HG03135 (cell line): ENCODE measurements around the gene GIMAP2.
A peak's percentile ranks its signal among the peaks of the same experiment; 100 is the strongest.
"Not testable (repeated sequence)": the region's sequence is repeated elsewhere in the genome, so short reads cannot be mapped to it uniquely, and the experiment has no call there.

Source experiments
- ATAC-seq: cut with Tn5 transposase; IDR thresholded peaks from one replicate; pipeline ENCODE4 v1.9.1; 2021; ENCODE audit warnings: mild to moderate bottlenecking, moderate library complexity; ENCODE audit not compliant: unreplicated experiment

Gene GIMAP2

DNA sequence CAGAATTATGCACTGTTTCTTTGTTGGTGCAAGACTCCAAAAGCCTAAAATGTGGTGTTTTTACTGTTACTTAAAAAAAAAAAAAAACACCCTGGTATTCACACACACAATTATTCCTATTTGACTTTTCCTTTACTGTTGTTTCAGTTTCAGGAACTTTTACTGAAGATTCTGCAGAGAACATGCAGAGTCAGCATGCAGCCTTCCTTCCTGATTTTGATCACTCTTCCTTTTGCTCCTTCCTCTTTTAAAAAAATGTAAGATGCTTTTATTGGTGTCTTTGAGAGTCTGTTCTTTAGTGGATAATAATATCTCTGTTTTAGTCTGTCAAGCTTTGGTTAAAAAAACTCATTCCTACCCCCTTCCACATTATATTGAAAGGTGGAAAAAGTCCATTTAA, 9.2 kb upstream of the GIMAP2 start:
- ATAC-seq: not testable (repeated sequence)

DNA sequence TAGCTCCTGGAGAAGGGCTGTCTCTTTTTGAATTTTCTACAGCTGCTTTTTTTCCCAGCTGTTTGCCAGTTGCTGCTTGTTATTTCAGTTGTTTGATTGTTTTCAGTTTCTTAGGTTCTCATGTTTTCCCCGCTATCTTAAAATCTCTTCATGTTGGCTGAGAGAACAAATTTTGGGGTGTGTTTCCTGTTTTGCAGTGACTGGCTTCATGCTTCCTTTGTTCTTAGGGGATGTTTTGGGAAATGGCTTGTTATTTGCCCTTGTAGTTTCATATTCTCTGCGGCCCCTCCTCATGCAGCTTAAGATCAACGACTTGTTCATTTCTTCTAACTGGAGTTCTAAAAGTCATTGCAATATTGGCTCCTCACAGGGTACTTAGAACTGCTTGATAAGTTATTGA, 8.7 kb upstream of the GIMAP2 start:
- ATAC-seq: not testable (repeated sequence)

DNA sequence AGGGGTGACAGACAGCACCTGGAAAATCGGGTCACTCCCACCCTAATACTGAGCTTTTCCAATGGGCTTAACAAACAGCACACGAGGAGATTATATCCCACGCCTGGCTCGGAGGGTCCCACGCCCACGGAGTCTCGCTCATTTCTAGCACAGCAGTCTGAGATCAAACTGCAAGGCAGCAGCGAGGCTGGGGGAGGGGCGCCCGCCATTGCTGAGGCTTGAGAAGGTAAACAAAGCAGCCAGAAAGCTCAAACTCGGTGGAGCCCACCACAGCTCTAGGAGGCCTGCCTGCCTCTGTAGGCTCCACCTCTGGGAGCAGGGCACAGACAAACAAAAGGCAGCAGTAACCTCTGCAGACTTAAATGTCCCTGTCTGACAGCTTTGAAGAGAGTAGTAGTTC, 6.9 kb upstream of the GIMAP2 start:
- ATAC-seq: not testable (repeated sequence)

DNA sequence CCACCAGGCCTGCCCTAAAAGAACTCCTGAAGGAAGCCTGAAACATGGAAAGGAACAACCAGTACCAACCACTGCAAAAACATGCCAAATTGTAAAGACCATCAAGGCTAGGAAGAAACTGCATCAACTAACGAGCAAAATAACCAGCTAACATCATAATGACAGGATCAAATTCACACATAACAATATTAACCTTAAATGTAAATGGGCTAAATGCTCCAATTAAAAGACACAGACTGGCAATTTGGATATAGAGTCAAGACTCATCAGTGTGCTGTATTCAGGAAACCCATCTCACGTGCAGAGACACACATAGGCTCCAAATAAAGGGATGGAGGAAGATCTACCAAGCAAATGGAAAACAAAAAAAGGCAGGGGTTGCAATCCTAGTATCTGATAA, 5.1 kb upstream of the GIMAP2 start:
- ATAC-seq: not testable (repeated sequence)

DNA sequence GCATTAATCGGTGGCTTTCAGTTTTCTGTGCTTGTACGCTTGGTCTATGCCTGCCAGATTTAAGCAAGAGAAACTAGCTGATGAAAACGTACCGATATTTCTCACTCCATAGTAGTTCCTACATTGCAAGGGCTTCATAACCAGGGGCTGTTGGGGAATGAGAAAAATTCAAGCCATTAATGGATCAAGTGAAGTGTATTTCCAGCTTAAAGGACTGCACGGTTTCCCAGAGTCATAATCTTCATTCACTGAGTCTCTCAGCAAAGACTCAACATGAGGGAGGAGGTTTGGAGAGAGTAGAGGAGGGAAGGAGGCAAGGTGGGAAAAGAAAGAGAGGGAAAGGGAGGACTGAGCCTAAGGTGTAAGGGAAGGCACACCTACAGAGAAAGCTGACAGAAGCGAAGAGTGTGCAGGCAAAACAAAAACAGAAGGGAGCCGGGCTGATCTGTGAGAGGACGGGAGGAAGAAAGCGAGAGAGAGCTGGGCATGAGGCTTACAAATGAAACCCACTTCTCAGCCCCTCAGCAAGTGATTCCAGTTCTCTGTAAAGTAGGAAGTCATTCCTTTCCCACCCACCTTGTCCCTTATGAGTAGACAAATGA, 625 bp downstream of the GIMAP2 start:
- peak; percentile 31 for ATAC-seq

DNA sequence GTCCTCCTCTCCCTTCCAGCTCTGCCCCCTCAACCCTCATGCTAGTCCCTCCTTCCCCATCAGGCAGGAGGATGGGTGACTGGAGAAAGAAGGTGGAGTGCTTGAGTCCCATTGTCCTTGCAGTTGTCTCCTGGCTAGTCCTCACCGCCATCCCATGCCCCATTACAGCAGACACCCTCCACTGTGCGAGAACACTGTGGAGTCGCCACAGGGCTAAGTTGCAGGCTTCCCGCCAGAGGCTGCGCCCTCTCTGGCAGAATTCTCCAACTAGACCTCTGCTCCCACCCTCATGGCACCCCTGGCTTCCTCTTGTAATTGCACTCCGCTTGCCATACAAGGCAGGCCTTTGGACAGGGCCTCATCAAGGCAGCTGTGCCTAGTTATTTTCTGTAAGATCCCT, 3.1 kb downstream of the GIMAP2 start:
- no peak for ATAC-seq

DNA sequence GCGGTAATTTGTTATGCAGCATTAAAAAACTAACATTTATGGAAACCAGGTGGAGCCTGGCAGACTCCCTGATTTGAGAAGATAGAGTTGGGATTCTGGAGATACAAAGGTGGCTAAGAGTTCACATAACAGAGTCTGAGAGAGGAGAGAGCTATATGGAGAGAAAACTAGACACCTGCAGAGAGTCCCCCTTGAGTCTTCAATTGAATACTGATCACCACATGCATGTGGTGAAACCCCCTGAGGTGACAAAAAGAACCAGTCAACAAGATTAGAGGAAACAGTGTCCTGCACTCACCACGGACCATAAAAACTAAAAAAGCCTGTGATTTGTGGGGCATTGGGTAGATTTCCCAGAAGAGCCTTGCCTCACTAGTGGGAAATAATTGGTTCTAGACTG, 10.1 kb downstream of the GIMAP2 start:
- no peak for ATAC-seq

DNA sequence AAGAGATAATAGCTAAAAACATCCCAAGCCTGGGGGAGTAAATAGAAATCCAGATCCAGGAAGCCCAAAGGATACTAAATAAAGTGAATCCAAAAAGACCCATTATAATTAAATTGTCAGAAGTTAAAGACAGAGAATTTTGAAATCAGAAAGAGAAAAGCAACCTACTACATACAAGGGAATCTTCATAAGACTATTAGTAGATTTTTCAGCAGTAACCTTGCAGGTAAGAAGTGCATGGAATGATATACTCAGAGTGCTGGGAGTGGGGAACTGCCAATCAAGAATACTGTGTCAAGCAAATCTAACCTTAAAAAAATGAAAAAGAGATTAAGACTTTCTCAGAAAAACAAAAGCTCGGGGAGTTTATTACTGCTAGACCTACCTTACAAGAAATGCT, 17.7 kb downstream of the GIMAP2 start:
- no peak for ATAC-seq

DNA sequence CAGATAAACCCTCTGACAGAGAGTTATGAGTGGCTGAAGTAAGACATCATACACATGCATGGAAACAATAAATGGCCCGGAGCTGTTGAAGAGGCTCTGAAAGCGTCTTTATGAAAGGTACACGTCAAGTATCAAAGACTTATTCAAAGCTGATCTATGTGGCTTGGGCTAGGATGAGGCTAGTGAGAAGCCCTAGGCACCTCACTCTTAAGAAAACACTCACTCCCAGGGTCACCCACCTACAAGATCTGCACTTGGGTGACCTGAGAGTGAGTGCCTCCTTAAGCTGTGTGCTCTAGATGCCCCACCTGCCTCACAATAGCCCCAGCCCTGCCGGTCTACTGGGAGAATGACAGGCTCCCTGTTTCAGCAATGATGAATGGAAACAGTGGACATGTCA, 29.8 kb downstream of the GIMAP2 start:
- ATAC-seq: no peak

DNA sequence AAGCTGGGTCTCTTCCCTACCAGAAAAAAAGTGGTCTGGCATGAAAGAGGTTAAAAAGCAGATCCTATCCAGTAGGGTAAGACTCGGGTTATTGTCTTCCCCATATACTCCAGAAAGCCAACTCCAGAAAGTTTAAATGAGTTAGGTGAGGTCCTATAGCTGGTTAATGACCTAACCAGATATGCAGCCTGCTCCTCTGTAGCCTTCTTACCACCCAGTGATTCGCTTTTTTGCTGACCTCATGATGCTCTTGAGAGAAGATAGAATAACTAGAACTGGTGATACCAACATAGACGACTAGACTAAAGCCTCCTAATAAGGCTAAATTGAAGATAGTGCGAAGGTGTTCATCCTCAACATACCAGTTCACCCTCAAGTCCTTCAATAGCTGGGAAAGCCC, 30.2 kb downstream of the GIMAP2 start:
- no peak for ATAC-seq

DNA sequence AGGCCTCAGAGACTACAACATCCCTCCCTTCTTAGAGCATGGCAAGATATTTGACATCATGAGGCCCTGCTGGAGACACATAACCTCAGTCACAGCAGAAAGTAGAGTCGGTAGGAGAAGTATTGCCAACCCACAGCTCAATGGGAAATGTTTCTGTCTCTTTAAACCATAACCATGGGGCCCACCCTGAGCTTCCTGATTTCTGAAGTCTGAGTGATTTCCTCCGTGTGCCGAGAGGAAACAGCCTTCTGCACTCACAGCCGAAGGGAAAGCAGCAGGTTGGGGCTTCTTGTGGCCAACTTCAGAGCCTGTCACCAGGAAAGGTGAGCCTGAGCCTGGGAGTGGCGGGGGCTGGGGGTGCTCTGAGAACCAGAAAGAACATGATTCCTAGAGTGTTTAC, 30.9 kb downstream of the GIMAP2 start, which contains the start of gene GIMAP1:
TSS of gene GIMAP1 (plus strand) at position 246 of the 400 bp plus-strand sequence. CDS start 2,435 bp downstream, outside the sequence.
- no peak for ATAC-seq

GRCh38 chr7:150716939-150717338, 31.4 kb downstream of the GIMAP2 start:
- no peak for ATAC-seq

DNA sequence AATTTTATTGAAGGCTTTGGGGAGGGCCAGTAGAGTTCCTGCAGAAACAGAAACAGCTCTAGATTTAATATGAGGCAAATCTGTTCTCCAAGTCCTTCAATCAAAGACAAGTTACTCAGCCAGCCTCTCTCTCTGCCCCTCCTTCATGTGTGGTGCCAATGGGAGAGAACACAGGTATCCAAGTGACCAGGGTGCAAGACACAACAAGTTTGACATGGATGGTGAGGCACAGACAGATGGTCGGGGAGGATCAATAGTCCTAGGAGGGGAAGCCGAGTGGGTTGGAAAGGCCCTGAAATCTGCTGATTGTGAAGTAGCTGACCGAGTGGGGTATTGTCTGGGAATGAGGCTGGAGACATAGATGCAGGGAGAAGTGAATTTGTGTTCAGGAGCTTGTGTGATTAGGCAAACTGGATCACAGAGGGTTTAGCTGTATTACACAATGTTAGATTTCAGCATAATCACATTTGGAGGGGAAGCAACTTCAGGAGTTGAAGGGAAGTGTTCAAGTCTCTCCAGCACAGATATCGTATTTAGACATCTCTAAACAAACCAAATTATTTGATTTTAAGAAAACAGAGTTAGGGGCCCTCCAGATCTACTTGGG, 32.4 kb downstream of the GIMAP2 start:
- ATAC-seq: no peak

GRCh38 chr7:150719436-150719835, 33.9 kb downstream of the GIMAP2 start:
- no peak for ATAC-seq

GRCh38 chr7:150719960-150720891, 34.7 kb downstream of the GIMAP2 start:
- no peak for ATAC-seq

- no peak for ATAC-seq
Observed at GRCh38 chr7:150721970-150722373, 36.5 kb downstream of the GIMAP2 start.

GRCh38 chr7:150722431-150722931, 37.0 kb downstream of the GIMAP2 start:
- ATAC-seq: no peak

DNA sequence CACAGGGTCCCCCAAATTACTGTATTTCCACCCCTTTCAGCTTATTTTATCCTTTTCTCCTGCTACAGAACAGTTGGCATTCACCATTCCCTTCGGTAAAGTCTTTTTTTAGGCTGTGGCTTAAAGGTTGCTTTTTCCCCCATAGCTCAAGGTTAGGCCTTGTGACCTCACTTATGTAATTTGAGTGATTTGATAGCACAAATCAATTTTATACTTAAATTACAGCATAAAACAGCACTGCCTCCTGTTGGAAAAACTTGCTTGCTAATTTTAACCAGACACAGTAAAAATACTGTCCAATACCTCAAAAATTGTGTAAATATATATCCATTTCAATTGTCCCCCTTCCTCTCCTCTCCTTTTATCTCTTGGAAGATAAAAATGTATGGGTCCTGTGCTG, 38.0 kb downstream of the GIMAP2 start:
- ATAC-seq: no peak

DNA sequence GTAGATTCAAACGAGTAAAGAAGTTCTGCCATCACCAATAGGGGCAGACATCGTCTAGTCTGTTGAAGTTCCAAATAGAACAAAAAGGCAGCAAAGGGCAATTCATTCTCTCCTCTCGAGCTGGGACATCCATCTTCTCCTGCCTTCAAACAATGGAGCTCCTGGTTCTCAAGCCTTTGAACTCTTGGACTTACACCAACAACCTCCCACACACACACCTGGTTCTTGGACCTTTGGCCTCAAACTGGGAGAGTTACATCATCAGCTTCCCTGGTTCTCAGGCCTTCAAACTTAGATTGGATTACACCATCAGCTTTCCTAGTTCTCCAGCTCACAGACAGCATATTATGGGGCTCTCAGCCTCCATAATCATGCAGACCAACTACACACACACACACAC, 41.9 kb downstream of the GIMAP2 start:
- no peak for ATAC-seq

GRCh38 chr7:150728011-150728410, 42.5 kb downstream of the GIMAP2 start:
- ATAC-seq: no peak

DNA sequence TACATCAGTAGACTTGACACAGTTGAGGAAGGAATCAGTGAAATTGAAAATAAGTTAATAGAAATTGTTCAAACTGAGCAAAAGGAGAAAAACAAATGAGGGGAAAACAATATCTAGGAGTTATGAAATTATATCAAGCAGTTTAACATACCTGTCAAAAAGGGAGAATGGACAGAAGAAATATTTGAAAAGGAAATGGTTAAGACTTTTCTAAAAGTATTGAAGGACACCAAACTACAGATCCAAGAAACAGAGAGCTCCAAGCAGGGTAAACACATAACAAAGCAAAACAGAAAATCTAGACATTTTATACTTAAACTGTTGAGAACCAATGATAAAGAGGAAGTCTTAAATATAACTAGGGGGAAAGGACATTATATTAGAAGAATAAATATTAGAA, 43.1 kb downstream of the GIMAP2 start:
- ATAC-seq: no peak

DNA sequence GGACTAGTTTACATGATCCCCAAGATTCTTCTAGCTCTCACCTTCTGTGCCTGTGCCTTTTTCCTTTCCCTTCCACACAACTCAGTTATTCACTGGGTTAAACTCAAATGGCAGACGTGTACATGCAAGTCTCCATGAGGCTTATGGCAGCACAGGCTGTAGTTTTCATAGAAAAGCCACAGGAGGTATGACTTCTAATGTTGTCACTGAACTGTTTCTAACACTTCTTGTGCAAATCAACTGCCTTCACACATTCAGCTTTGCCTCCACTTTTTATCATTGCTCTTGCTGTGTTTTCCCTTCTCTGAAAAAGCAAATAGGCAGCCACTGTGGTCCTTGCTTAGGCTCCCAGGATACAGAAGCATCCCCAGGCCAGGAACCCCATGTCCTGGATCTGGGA, 46.4 kb downstream of the GIMAP2 start:
- ATAC-seq: no peak
